Epithelial cell of proximal tubule (primary cell): ENCODE data around the gene ADCY7. TPM values are rescaled to one million over a fixed set of nuclear protein-coding genes. Genes with fewer than 3 reads are reported as not detected.
A peak's percentile ranks its signal among the peaks of the same experiment; 100 is the strongest.

Source experiments
- DNase-seq: peaks from one replicate; pipeline ENCODE4 v3.0.0-alpha.2; 2011; ENCODE audit warnings: low read depth
- H3K4me3 ChIP-seq: 2 replicates; pipeline ENCODE4 v1.5.1; 2011; ENCODE audit warnings: low read depth, mild to moderate bottlenecking, low read length
- CTCF ChIP-seq: conservative IDR thresholded peaks from 2 replicates; pipeline ENCODE4 v1.5.1; 2012; ENCODE audit warnings: low read depth, mild to moderate bottlenecking, low read length
- total RNA-seq: library from RNA; depleted of rRNA; stranded (reverse); fragments of >200 nt; gene quantifications from 2 replicates; pipeline ENCODE4 v1.2.3, GENCODE V29; 2015

The ADCY7 gene
- 17.0 and 33.4 TPM in 2 replicates for total RNA-seq

- H3K4me3 ChIP-seq: peak within 1 kb of the TSS; percentile 55
- no peak for DNase-seq
Observed at GRCh38 chr16:50266337-50267091, at the start of gene ADCY7. Gene ADCY7, plus strand, starts transcription at chr16:50266551. Its CDS starts 21,629 bp downstream, at chr16:50288180.

GRCh38 chr16:50219402-50219975 lies 46.9 kb upstream of the ADCY7 start:
- DNase-seq: no peak
- no peak overlapping the region for H3K4me3 ChIP-seq
- TF ChIP-seq CTCF: no peak

More at GRCh38 chr16:50266337-50267091, at the start of gene ADCY7:
- no peak for TF ChIP-seq CTCF

GRCh38 chr16:50224286-50224685 lies 42.1 kb upstream of the ADCY7 start:
- DNase-seq: no peak
- TF ChIP-seq CTCF: no peak
- no peak overlapping the region for H3K4me3 ChIP-seq

- no peak overlapping the region for H3K4me3 ChIP-seq
- no peak for DNase-seq
- no peak for TF ChIP-seq CTCF
Observed at GRCh38 chr16:50227120-50227519, 39.2 kb upstream of the ADCY7 start.

GRCh38 chr16:50227665-50228064 lies 38.7 kb upstream of the ADCY7 start:
- no peak for DNase-seq
- TF ChIP-seq CTCF: no peak
- H3K4me3 ChIP-seq: no peak overlapping the region

- no peak for TF ChIP-seq CTCF
Observed at GRCh38 chr16:50228364-50228868, 37.9 kb upstream of the ADCY7 start.

More at GRCh38 chr16:50228364-50228868, 37.9 kb upstream of the ADCY7 start:
- no peak for DNase-seq
- no peak overlapping the region for H3K4me3 ChIP-seq
